ENCODE measurements around the gene GCM1.

The GCM1 gene

GRCh38 chr6:53180678-53181077, 32.0 kb upstream of the GCM1 start:
- no peaks in the 10 kb centered on the region for H3K9me3 ChIP-seq (ENCODE audit: control insufficient read depth, insufficient read depth, low read length)
- no peaks in the 10 kb centered on the region for H3K79me2 ChIP-seq (ENCODE audit: control insufficient read depth, low read length)
- no peak overlapping the region for H3K4me3 ChIP-seq (ENCODE audit: low read length)
- H3K9me2 ChIP-seq (replicated peaks; ENCODE audit: control insufficient read depth, low read length), result no peaks in the 10 kb centered on the region
- no peak for TF ChIP-seq EZH2phosphoT487 (IDR thresholded peaks at IDR 0.05; ENCODE audit: borderline replicate concordance, low read length)
- no peak overlapping the region for H3K4me2 ChIP-seq (ENCODE audit: low read length)
- H3K27ac ChIP-seq (ENCODE audit: low read depth, low read length), result no peak overlapping the region
- no peaks in the 10 kb centered on the region for H3F3A ChIP-seq (ENCODE audit: control insufficient read depth, insufficient read depth)
- no peaks in the 10 kb centered on the region for H3K36me3 ChIP-seq (ENCODE audit: control insufficient read depth, low read length)
- peaks cover 10% of the 10 kb centered on the region for H3K4me1 ChIP-seq (ENCODE audit: control insufficient read depth, low read length)
- H3K27me3 ChIP-seq (ENCODE audit: control insufficient read depth, low read length), result no peaks in the 10 kb centered on the region
- no peaks in the 10 kb centered on the region for H4K20me1 ChIP-seq (ENCODE audit: control insufficient read depth, insufficient read depth, low read depth, low read length)

- no peaks in the 10 kb centered on the region for H3K27me3 ChIP-seq (ENCODE audit: control insufficient read depth, low read length)
- no peaks in the 10 kb centered on the region for H4K20me1 ChIP-seq (ENCODE audit: control insufficient read depth, insufficient read depth, low read depth, low read length)
- H3K4me2 ChIP-seq (ENCODE audit: low read length), result peak overlapping the region; percentile 30
- no peaks in the 10 kb centered on the region for H3K9me3 ChIP-seq (ENCODE audit: control insufficient read depth, insufficient read depth, low read length)
- no peaks in the 10 kb centered on the region for H3K9me2 ChIP-seq (replicated peaks; ENCODE audit: control insufficient read depth, low read length)
- H3K36me3 ChIP-seq (ENCODE audit: control insufficient read depth, low read length), result no peaks in the 10 kb centered on the region
- TF ChIP-seq EZH2phosphoT487 (IDR thresholded peaks at IDR 0.05; ENCODE audit: borderline replicate concordance, low read length) (no peak), CTCF (IDR thresholded peaks at IDR 0.05; ENCODE audit: low read depth, low read length, poor library complexity, severe bottlenecking) (no peak)
- no peaks in the 10 kb centered on the region for H3F3A ChIP-seq (ENCODE audit: control insufficient read depth, insufficient read depth)
- no peak overlapping the region for H3K4me3 ChIP-seq (ENCODE audit: low read length)
- no peak overlapping the region for H3K27ac ChIP-seq (ENCODE audit: low read depth, low read length)
- H3K4me1 ChIP-seq (ENCODE audit: control insufficient read depth, low read length), result peaks cover 10% of the 10 kb centered on the region
- H3K79me2 ChIP-seq (ENCODE audit: control insufficient read depth, low read length), result no peaks in the 10 kb centered on the region
Observed at GRCh38 chr6:53179961-53180651, 31.5 kb upstream of the GCM1 start.

GRCh38 chr6:53178837-53179432, 30.3 kb upstream of the GCM1 start:
- no peak overlapping the region for H3K27ac ChIP-seq (ENCODE audit: low read depth, low read length)
- no peaks in the 10 kb centered on the region for H4K20me1 ChIP-seq (ENCODE audit: control insufficient read depth, insufficient read depth, low read depth, low read length)
- TF ChIP-seq CTCF (IDR thresholded peaks at IDR 0.05; ENCODE audit: low read depth, low read length, poor library complexity, severe bottlenecking) (peak; percentile 36), EZH2phosphoT487 (IDR thresholded peaks at IDR 0.05; ENCODE audit: borderline replicate concordance, low read length) (no peak)
- H3K27me3 ChIP-seq (ENCODE audit: control insufficient read depth, low read length), result no peaks in the 10 kb centered on the region
- no peaks in the 10 kb centered on the region for H3F3A ChIP-seq (ENCODE audit: control insufficient read depth, insufficient read depth)
- H3K36me3 ChIP-seq (ENCODE audit: control insufficient read depth, low read length), result no peaks in the 10 kb centered on the region
- H3K9me2 ChIP-seq (replicated peaks; ENCODE audit: control insufficient read depth, low read length), result no peaks in the 10 kb centered on the region
- H3K79me2 ChIP-seq (ENCODE audit: control insufficient read depth, low read length), result no peaks in the 10 kb centered on the region
- no peak overlapping the region for H3K4me3 ChIP-seq (ENCODE audit: low read length)
- no peaks in the 10 kb centered on the region for H3K9me3 ChIP-seq (ENCODE audit: control insufficient read depth, insufficient read depth, low read length)
- H3K4me1 ChIP-seq (ENCODE audit: control insufficient read depth, low read length), result peaks cover 10% of the 10 kb centered on the region
- no peak overlapping the region for H3K4me2 ChIP-seq (ENCODE audit: low read length)

- H3K27ac ChIP-seq (ENCODE audit: low read depth, low read length), result no peak overlapping the region
- H3F3A ChIP-seq (ENCODE audit: control insufficient read depth, insufficient read depth), result no peaks in the 10 kb centered on the region
- no peaks in the 10 kb centered on the region for H3K79me2 ChIP-seq (ENCODE audit: control insufficient read depth, low read length)
- peaks cover 10% of the 10 kb centered on the region for H3K4me1 ChIP-seq (ENCODE audit: control insufficient read depth, low read length)
- no peak for TF ChIP-seq EZH2phosphoT487 (IDR thresholded peaks at IDR 0.05; ENCODE audit: borderline replicate concordance, low read length)
- TF ChIP-seq CTCF (IDR thresholded peaks at IDR 0.05; ENCODE audit: low read depth, low read length, poor library complexity, severe bottlenecking), result no peak
- H3K36me3 ChIP-seq (ENCODE audit: control insufficient read depth, low read length), result no peaks in the 10 kb centered on the region
- H3K9me2 ChIP-seq (replicated peaks; ENCODE audit: control insufficient read depth, low read length), result no peaks in the 10 kb centered on the region
- no peaks in the 10 kb centered on the region for H3K9me3 ChIP-seq (ENCODE audit: control insufficient read depth, insufficient read depth, low read length)
- no peaks in the 10 kb centered on the region for H4K20me1 ChIP-seq (ENCODE audit: control insufficient read depth, insufficient read depth, low read depth, low read length)
- no peak overlapping the region for H3K4me3 ChIP-seq (ENCODE audit: low read length)
- no peak overlapping the region for H3K4me2 ChIP-seq (ENCODE audit: low read length)
- no peaks in the 10 kb centered on the region for H3K27me3 ChIP-seq (ENCODE audit: control insufficient read depth, low read length)
Observed at GRCh38 chr6:53175027-53175426, 26.4 kb upstream of the GCM1 start.
